ENCODE results near the gene EXOG.

DNA sequence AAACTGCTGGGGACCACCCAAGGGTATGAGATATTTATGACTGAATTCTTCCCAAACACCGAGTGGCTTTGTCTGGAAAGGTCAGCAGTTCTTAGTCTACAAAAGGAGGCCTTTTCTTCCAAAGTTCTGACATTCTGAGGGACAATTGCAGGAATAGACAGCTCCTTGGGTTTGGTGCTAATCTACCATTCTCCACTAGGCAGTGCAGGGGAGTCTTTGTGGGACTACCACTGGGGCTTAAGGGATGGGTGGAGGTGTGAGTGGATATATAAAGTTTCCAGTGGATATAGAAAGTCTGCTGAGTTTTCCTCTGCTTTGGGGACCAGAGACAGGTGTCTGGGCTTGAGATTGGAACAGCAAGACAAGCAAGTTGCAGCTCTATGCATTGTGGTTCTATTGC, 62.7 kb downstream of the EXOG start:
- TF ChIP-seq POLR2A (IDR thresholded peaks at IDR 0.05) (no peak), POLR2AphosphoS5 (IDR thresholded peaks at IDR 0.05) (no peak)
- TF ChIP-seq, protein P1, sequence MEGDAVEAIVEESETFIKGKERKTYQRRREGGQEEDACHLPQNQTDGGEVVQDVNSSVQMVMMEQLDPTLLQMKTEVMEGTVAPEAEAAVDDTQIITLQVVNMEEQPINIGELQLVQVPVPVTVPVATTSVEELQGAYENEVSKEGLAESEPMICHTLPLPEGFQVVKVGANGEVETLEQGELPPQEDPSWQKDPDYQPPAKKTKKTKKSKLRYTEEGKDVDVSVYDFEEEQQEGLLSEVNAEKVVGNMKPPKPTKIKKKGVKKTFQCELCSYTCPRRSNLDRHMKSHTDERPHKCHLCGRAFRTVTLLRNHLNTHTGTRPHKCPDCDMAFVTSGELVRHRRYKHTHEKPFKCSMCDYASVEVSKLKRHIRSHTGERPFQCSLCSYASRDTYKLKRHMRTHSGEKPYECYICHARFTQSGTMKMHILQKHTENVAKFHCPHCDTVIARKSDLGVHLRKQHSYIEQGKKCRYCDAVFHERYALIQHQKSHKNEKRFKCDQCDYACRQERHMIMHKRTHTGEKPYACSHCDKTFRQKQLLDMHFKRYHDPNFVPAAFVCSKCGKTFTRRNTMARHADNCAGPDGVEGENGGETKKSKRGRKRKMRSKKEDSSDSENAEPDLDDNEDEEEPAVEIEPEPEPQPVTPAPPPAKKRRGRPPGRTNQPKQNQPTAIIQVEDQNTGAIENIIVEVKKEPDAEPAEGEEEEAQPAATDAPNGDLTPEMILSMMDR (IDR thresholded peaks at IDR 0.05 in 8 of 11, conservative IDR thresholded peaks at IDR 0.05 in 3 of 11) = no peak

Data from spleen (tissue), 7 donors.